A549 (cell line): ENCODE data around the gene NUTM2F. TPM values are rescaled to one million over a fixed set of nuclear protein-coding genes. Genes with fewer than 3 reads are reported as not detected.

ENCODE experiments used
- ATAC-seq, 2 experiments: fragments of 200-7000 bp in 1 of 2; fragments of >200 bp in 1 of 2; cut with Nextera tagmentation in 1 of 2; cut with Tn5 transposase in 1 of 2; 3 replicates each; pipeline versions ENCODE4 v1.8.0 to v1.9.1; 2018 to 2020; ENCODE audit warnings: mild to moderate bottlenecking in 1 of 2, moderate library complexity in 1 of 2
- CTCF ChIA-PET: fragments of 300-600 bp; sonication (Branson Sonifier 250); formaldehyde crosslinking; extraction: SDS; loops from one replicate; lab custom pipeline; 2021; ENCODE audit warnings: antibody characterized with exemption, inconsistent platforms; lab: Yijun Ruan, JAX
- POLR2A ChIA-PET: fragments of 350-600 bp; formaldehyde crosslinking; extraction: SDS; loops from one replicate; lab custom pipeline; 2021; ENCODE audit warnings: antibody characterized with exemption, inconsistent platforms; lab: Yijun Ruan, JAX
- DNase-seq, 2 experiments: peaks; one replicate each; pipeline versions ENCODE4 v3.0.0 to v3.0.0-alpha.2; 2011 to 2016; ENCODE audit warnings: low read depth in 1 of 2, low spot score in 1 of 2
- FAIRE-seq: peaks from 2 replicates; lab custom pipeline; 2011; peaks lifted over from hg19 to GRCh38; lab: Jason Lieb, UNC
- H3K27ac ChIP-seq, 2 experiments: fragments of >200 bp; sonication (Bioruptor Twin); formaldehyde crosslinking; 3 replicates each; pipeline ENCODE4 v1.5.1; 2016 to 2017
- H3K4me1 ChIP-seq: fragments of >200 bp; sonication (Bioruptor Twin); formaldehyde crosslinking; 3 replicates; pipeline ENCODE4 v1.6.1; 2016
- H3K4me2 ChIP-seq: fragments of >200 bp; sonication (Bioruptor Twin); formaldehyde crosslinking; 3 replicates; pipeline ENCODE4 v1.6.1; 2016
- H3K4me3 ChIP-seq: fragments of >200 bp; sonication (Bioruptor Twin); formaldehyde crosslinking; 3 replicates; pipeline ENCODE4 v1.5.1; 2016
- H3K9me3 ChIP-seq: fragments of >200 bp; sonication (Bioruptor Twin); formaldehyde crosslinking; 3 replicates; pipeline ENCODE4 v1.6.1; 2016
- CBX8 ChIP-seq: fragments of 200-600 bp; sonication (generic); IDR thresholded peaks from 2 replicates; pipeline ENCODE4 v1.6.1; 2016
- CTCF ChIP-seq: fragments of >200 bp; sonication (Bioruptor Twin); formaldehyde crosslinking; IDR thresholded peaks from 3 replicates; pipeline ENCODE4 v1.5.1; 2016
- EP300 ChIP-seq, 2 experiments: fragments of >200 bp; sonication (Bioruptor Twin); formaldehyde crosslinking; IDR thresholded peaks; 2 replicates in 1 of 2; 3 replicates in 1 of 2; pipeline ENCODE4 v1.6.1; 2016 to 2017
- ESRRA ChIP-seq: fragments of 150-350 bp; IDR thresholded peaks from 2 replicates; pipeline ENCODE4 v1.6.1; 2014; ENCODE audit warnings: mild to moderate bottlenecking, low read length, borderline replicate concordance
- FOSB ChIP-seq: fragments of 250-450 bp; sonication (Bioruptor Pico); IDR thresholded peaks from 2 replicates; pipeline ENCODE4 v1.5.0; 2020; ENCODE audit warnings: mild to moderate bottlenecking, moderate library complexity
- FOXS1 ChIP-seq: fragments of 250-450 bp; sonication (Bioruptor Pico); IDR thresholded peaks from 2 replicates; pipeline ENCODE4 v1.5.0; 2020; ENCODE audit warnings: mild to moderate bottlenecking, moderate library complexity
- GATA3 ChIP-seq: IDR thresholded peaks from 2 replicates; pipeline ENCODE4 v1.6.1; 2012; ENCODE audit warnings: borderline replicate concordance
- HEYL ChIP-seq: fragments of 250-450 bp; sonication (Bioruptor Pico); IDR thresholded peaks from 2 replicates; pipeline ENCODE4 v1.8.0; 2021; ENCODE audit warnings: mild to moderate bottlenecking, moderate library complexity
- KDM1A ChIP-seq: fragments of 200-600 bp; sonication (generic); IDR thresholded peaks from 2 replicates; pipeline ENCODE4 v1.6.1; 2016; ENCODE audit warnings: low read depth, mild to moderate bottlenecking
- KDM5A ChIP-seq: fragments of 200-600 bp; sonication (generic); IDR thresholded peaks from 2 replicates; pipeline ENCODE4 v1.6.1; 2016; ENCODE audit warnings: antibody characterized with exemption, mild to moderate bottlenecking
- MAFK ChIP-seq: fragments of 450-650 bp; IDR thresholded peaks from 2 replicates; pipeline ENCODE4 v1.6.1; 2014; ENCODE audit not compliant: partially characterized antibody
- MAX ChIP-seq: IDR thresholded peaks from 2 replicates; pipeline ENCODE4 v1.6.1; 2012
- MAZ ChIP-seq: fragments of 150-350 bp; IDR thresholded peaks from 2 replicates; pipeline ENCODE4 v1.6.1; 2014; ENCODE audit warnings: antibody characterized with exemption, low read depth, low read length, borderline replicate concordance
- NFE2L2 ChIP-seq: fragments of 150-350 bp; conservative IDR thresholded peaks from 2 replicates; pipeline ENCODE4 v1.6.1; 2014; ENCODE audit warnings: low read length
- NR3C1 ChIP-seq: fragments of >200 bp; sonication (Bioruptor Twin); formaldehyde crosslinking; IDR thresholded peaks from 3 replicates; pipeline ENCODE4 v1.6.1; 2017
- PBX3 ChIP-seq: IDR thresholded peaks from 2 replicates; pipeline ENCODE4 v1.6.1; 2012
- POLR2A ChIP-seq: IDR thresholded peaks from 2 replicates; pipeline ENCODE4 v1.6.1; 2012; ENCODE audit warnings: mild to moderate bottlenecking, low read length
- POLR2AphosphoS2 ChIP-seq: conservative IDR thresholded peaks from 2 replicates; pipeline ENCODE4 v1.6.1; 2012; ENCODE audit warnings: low read length, improper control_type of control experiment, inconsistent platforms
- RFX5 ChIP-seq: fragments of 450-650 bp; IDR thresholded peaks from 2 replicates; pipeline ENCODE4 v1.7.1; 2014; ENCODE audit warnings: antibody characterized with exemption, mild to moderate bottlenecking, moderate library complexity
- RNF2 ChIP-seq: fragments of 200-600 bp; sonication (generic); IDR thresholded peaks from 2 replicates; pipeline ENCODE4 v1.6.1; 2016; ENCODE audit warnings: low read depth, mild to moderate bottlenecking, antibody characterized with exemption, moderate library complexity, borderline replicate concordance
- TFCP2L1 ChIP-seq: fragments of 250-450 bp; sonication (Bioruptor Pico); IDR thresholded peaks from 2 replicates; pipeline ENCODE4 v1.5.0; 2021; ENCODE audit warnings: mild to moderate bottlenecking
- TP53 ChIP-seq: fragments of 250-450 bp; sonication (Bioruptor Pico); IDR thresholded peaks from 2 replicates; pipeline ENCODE4 v1.5.0; 2021; ENCODE audit warnings: mild to moderate bottlenecking, moderate library complexity
- ZSCAN20 ChIP-seq: fragments of 250-450 bp; sonication (Bioruptor Pico); IDR thresholded peaks from 2 replicates; pipeline ENCODE4 v1.8.0; 2022; ENCODE audit warnings: mild to moderate bottlenecking, moderate library complexity
- WGBS: methylation state at CpG from one replicate; pipeline ENCODE4 v1.1.6; 2017; ENCODE audit errors: missing lambda C conversion rate; 5-methylcytosine and 5-hydroxymethylcytosine counted together
- polyA plus RNA-seq, 4 experiments: library from polyadenylated mRNA; depleted of rRNA in 3 of 4; stranded (reverse); fragments of >200 nt; fragmentation: RNase III in 1 of 4; extraction: RNeasy Plus Mini Kit Qiagen cat#74134 plus additional on column Dnase treatment in 1 of 4; gene quantifications; 2 replicates in 3 of 4; 3 replicates in 1 of 4; pipeline ENCODE4 v1.2.3, GENCODE V29; 2011 to 2017

NUTM2F gene
- polyA plus RNA-seq, 2 of the 4 experiments (the other 2 are of a cell fraction), result not detected

- CTCF ChIA-PET, result no interaction called here
- no peak for TF ChIP-seq MAX
- 73% methylated on average over 5 of the region's 5 CpGs for WGBS
- DNase-seq, result no peak
- H3K4me1 ChIP-seq, result 0 out of 3 replicates have a peak, but pooled peaks cover 6% of the 10 kb centered on the region
- H3K9me3 ChIP-seq, result no peaks in the 10 kb centered on the region
- POLR2A ChIA-PET, result no interaction called here
- H3K27ac ChIP-seq, result no peak overlapping the region
- H3K4me2 ChIP-seq, result no peak overlapping the region
- H3K4me3 ChIP-seq, result no peak overlapping the region
- ATAC-seq, result no peak
- FAIRE-seq, result no peak
These were observed 26.9 kb downstream of the NUTM2F start for GRCh38 chr9:94301583-94301982.

- Histone ChIP-seq H3K4me1 (0 out of 3 replicates have a peak, but pooled peaks cover 6% of the 10 kb centered on the region), H3K4me2 (no peak overlapping the region), H3K4me3 (no peak overlapping the region), H3K27ac (no peak overlapping the region), H3K9me3 (no peaks in the 10 kb centered on the region)
- POLR2A ChIA-PET, result no interaction called here
- TF ChIP-seq RFX5, result no peak
- no peak for TF ChIP-seq CTCF
- no peak for TF ChIP-seq TFCP2L1 (CRISPR knock-in tag)
- no peak for TF ChIP-seq NR3C1
- no peak for TF ChIP-seq TP53
- no peak for TF ChIP-seq CBX8
- TF ChIP-seq KDM5A, result no peak
- TF ChIP-seq KDM1A, result no peak
- TF ChIP-seq ZSCAN20 (CRISPR knock-in tag), result no peak
- no peak for TF ChIP-seq POLR2A
- TF ChIP-seq POLR2AphosphoS2, result no peak
- no peak for TF ChIP-seq HEYL (CRISPR knock-in tag)
- TF ChIP-seq RNF2, result no peak
- no peak for TF ChIP-seq ESRRA
- no peak for TF ChIP-seq GATA3
- no peak for TF ChIP-seq FOSB (CRISPR knock-in tag)
- TF ChIP-seq MAFK, result no peak
- no peak for TF ChIP-seq NFE2L2
- no peak for TF ChIP-seq EP300 (IDR thresholded peaks at IDR 0.05)
- TF ChIP-seq MAZ, result no peak
- no peak for FAIRE-seq
- ATAC-seq, result no peak
- DNase-seq, result no peak
- WGBS, result 94% methylated on average over 19 of the region's 20 CpGs
- CTCF ChIA-PET, result no interaction called here
These were observed 27.8 kb downstream of the NUTM2F start for GRCh38 chr9:94300470-94301301.

GRCh38 chr9:94298949-94299599 lies 29.4 kb downstream of the NUTM2F start:
- Histone ChIP-seq H3K9me3 (no peaks in the 10 kb centered on the region), H3K4me3 (no peak overlapping the region), H3K4me1 (0 out of 3 replicates have a peak, but pooled peaks cover 6% of the 10 kb centered on the region), H3K27ac (no peak overlapping the region), H3K4me2 (no peak overlapping the region)
- CTCF ChIA-PET, result no interaction called here
- TF ChIP-seq FOXS1 (CRISPR knock-in tag) (no peak), PBX3 (no peak)
- FAIRE-seq, result no peak
- POLR2A ChIA-PET, result interaction anchor here (0.7 kb wide), 1 partner anchor 708 kb away, joined by 3 read pairs; no protein-coding TSS in a partner anchor
- no peak for DNase-seq
- no peak for ATAC-seq
- WGBS, result 83% methylated on average over 9 of the region's 9 CpGs
